ENCODE data around the gene DET1.

DNA sequence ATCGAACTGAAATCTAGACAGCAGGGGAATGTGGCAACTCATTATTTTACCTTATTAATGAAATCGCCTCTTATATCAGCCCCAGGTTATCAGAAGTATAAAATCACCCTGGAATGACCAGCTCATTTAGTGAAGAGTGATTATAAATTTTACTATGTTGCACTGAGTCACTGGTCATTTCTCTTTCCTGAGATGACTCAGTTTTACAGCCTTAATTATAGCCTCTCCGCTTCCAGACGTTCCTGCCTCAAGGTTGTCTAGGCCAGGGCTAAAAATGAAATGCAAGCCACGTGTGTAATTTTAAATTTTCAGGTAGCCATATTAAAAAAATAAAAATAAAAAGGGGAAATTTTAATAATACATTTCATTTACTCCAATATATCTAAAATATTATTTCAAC, 33.3 kb downstream of the DET1 start:
- TF ChIP-seq POLR2AphosphoS5 (IDR thresholded peaks at IDR 0.05; ENCODE audit: low read depth, low read length) (no peak), POLR2A (IDR thresholded peaks at IDR 0.05; ENCODE audit: low read depth, low read length) (no peak), TAF1 (IDR thresholded peaks at IDR 0.05; ENCODE audit: borderline replicate concordance, low read depth, low read length) (no peak)

Measured in GM12892 (cell line).